BJ (cell line): ENCODE results near the gene SPACA5. TPM values are rescaled to one million over a fixed set of nuclear protein-coding genes. Genes with fewer than 3 reads are reported as not detected.
A peak's percentile ranks its signal among the peaks of the same experiment; 100 is the strongest.
"Not testable (repeated sequence)": the region's sequence is repeated elsewhere in the genome, so short reads cannot be mapped to it uniquely, and the experiment has no call there.

Experiments used
- CTCF ChIA-PET: fragments of 350-600 bp; formaldehyde crosslinking; extraction: SDS; loops from one replicate; lab custom pipeline; 2021; ENCODE audit warnings: antibody characterized with exemption, inconsistent platforms; lab: Yijun Ruan, JAX
- POLR2A ChIA-PET: fragments of 300-600 bp; sonication (Branson Sonifier 250); formaldehyde crosslinking; extraction: SDS; loops from one replicate; lab custom pipeline; 2021; ENCODE audit warnings: antibody characterized with exemption; lab: Charles Lee
- DNase-seq: peaks from one replicate; pipeline ENCODE4 v3.0.0-alpha.2; 2011; ENCODE audit warnings: low read depth
- H3K27me3 ChIP-seq: 2 replicates; pipeline ENCODE4 v1.6.0; 2011; ENCODE audit warnings: low read length; ENCODE audit not compliant: control insufficient read depth, insufficient read depth
- H3K36me3 ChIP-seq: 2 replicates; pipeline ENCODE4 v1.5.1; 2011; ENCODE audit warnings: low read length; ENCODE audit not compliant: control insufficient read depth, insufficient read depth
- H3K4me3 ChIP-seq: 2 replicates; pipeline ENCODE4 v1.5.1; 2011; ENCODE audit warnings: low read depth, mild to moderate bottlenecking, control low read depth, low read length
- polyA minus RNA-seq: library from RNA; depleted of rRNA, polyadenylated mRNA; stranded (reverse); fragments of >200 nt; gene quantifications from 2 replicates; pipeline ENCODE4 v1.2.3, GENCODE V29; 2011; rRNA and poly(A)+ RNA removed
- polyA plus RNA-seq: library from polyadenylated mRNA; depleted of rRNA; stranded (reverse); fragments of >200 nt; gene quantifications from 2 replicates; pipeline ENCODE4 v1.2.3, GENCODE V29; 2011; rRNA removed
- TF ChIP-seq, protein P1 (sequence below): IDR thresholded peaks from 2 replicates; pipeline ENCODE4 v1.5.1; 2011; ENCODE audit warnings: low read depth, mild to moderate bottlenecking, control low read depth, inconsistent platforms, low read length, moderate library complexity; ENCODE audit not compliant: insufficient read depth

SPACA5 gene
- polyA plus RNA-seq = not detected in 2 replicates
- polyA minus RNA-seq = not detected in 2 replicates

DNA sequence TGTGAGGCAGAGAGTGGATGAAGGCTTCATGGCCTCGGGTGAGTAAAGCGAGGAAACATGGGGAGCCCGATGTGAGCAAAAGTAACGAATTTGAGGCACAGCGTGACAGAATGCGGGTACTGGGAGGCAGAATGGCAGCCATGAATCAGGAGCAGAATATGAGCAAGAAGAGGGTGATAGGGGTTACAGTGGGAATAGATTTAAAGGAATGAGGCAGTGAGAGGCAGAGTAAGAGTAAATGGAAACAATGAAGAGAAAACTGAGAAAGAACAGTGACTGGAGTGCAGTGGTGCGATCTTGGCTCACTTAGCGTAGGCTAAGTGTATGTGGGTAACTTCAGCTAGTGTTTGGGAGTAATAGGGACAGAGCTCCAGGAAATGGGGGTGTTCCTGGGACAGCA, at the start of gene SPACA5:
SPACA5 (plus strand) TSS at position 301 of the 400 bp plus-strand sequence. CDS start 815 bp downstream, outside the sequence.
- POLR2A ChIA-PET, DNase-seq, H3K4me3 ChIP-seq, H3K36me3 ChIP-seq, H3K27me3 ChIP-seq, CTCF ChIA-PET: not testable (repeated sequence)

DNA sequence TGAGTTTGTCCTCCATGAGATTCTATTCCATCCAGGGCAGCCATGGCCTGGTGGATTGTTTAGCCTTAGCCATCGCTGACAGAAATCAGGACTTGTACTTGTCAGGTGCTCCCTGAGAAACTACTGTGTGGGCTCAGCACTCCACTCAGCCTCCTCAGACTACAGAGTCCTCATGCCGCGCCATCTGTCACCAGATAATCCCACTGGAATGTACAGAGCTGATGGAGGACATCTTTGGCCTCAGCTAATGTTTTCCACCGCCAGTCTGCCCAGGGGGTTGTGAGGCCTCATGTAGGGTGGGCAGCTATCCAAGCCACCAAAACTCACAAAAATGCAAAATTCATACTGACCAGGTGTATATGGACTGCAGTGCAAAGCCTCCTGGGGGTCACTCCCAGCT, 48.6 kb upstream of the SPACA5 start:
- H3K4me3 ChIP-seq, DNase-seq, POLR2A ChIA-PET, H3K36me3 ChIP-seq, H3K27me3 ChIP-seq: not testable (repeated sequence)
- CTCF ChIA-PET = interaction anchor here (0.7 kb wide), 1 partner anchor 108 kb away, joined by 3 read pairs; no protein-coding TSS in a partner anchor

DNA sequence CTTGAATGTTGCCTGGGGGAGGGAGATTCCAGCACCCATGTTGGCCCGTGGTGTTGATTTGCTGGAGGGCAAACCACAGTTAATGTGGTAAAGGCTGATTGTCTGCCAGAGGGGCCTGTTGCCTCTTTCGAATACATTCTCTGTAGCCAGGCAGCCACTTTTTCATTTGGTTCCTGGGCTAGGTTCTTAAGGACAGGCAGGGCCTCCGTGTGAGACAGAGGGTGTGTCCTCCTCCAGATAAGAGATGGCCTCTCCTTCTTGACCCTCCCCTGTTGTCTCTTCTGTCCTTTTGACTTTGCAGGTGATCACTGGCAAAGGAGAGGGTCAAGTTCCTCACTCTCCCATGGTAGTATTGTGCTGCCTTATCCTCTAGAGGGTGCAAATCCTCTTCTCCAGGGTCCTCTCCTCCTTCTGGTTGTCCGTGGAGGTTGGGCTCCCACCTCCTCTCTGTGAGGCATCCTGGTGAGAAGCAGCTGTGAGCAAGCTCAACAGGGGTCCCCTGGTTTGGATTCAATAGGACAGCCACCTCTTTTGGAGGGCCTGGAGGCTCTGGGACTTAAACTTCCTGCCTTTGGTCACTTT, 47.9 kb upstream of the SPACA5 start:
- ChIA-PET CTCF (interaction anchor here (0.7 to 0.8 kb wide), 2 partner anchors 20 to 108 kb away, joined by 3 read pairs; no protein-coding TSS in a partner anchor), POLR2A (no interaction called here)
- H3K4me3 ChIP-seq = no peak overlapping the region
- TF ChIP-seq, protein P1, sequence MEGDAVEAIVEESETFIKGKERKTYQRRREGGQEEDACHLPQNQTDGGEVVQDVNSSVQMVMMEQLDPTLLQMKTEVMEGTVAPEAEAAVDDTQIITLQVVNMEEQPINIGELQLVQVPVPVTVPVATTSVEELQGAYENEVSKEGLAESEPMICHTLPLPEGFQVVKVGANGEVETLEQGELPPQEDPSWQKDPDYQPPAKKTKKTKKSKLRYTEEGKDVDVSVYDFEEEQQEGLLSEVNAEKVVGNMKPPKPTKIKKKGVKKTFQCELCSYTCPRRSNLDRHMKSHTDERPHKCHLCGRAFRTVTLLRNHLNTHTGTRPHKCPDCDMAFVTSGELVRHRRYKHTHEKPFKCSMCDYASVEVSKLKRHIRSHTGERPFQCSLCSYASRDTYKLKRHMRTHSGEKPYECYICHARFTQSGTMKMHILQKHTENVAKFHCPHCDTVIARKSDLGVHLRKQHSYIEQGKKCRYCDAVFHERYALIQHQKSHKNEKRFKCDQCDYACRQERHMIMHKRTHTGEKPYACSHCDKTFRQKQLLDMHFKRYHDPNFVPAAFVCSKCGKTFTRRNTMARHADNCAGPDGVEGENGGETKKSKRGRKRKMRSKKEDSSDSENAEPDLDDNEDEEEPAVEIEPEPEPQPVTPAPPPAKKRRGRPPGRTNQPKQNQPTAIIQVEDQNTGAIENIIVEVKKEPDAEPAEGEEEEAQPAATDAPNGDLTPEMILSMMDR = peak; percentile 25
- DNase-seq = no peak
- no peaks in the 10 kb centered on the region for H3K36me3 ChIP-seq
- H3K27me3 ChIP-seq = no peaks in the 10 kb centered on the region

DNA sequence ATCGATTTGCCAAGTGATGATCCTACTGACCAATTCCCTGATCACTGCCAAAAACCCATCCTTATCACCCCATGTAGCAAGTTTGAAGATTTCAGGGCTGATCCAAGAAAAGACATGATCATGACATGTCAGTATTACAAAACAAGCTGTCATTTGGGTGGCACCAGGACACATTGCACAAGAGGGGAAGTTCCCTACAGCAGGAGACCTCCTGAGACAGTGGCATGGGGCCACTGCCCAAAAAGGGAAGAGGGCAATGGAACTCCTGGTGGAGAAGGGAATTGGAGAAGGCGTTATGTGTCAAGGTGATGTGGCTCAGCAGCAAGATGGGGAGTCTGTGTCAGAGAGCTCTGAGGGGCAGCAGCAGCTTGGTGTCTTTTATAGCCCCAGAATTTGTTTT, 46.4 kb upstream of the SPACA5 start:
- POLR2A ChIA-PET = no interaction called here
- CTCF ChIA-PET = no interaction called here
- Histone ChIP-seq H3K4me3 (no peak overlapping the region), H3K36me3 (no peaks in the 10 kb centered on the region), H3K27me3 (no peaks in the 10 kb centered on the region)
- TF ChIP-seq, protein P1 = no peak
- no peak for DNase-seq

DNA sequence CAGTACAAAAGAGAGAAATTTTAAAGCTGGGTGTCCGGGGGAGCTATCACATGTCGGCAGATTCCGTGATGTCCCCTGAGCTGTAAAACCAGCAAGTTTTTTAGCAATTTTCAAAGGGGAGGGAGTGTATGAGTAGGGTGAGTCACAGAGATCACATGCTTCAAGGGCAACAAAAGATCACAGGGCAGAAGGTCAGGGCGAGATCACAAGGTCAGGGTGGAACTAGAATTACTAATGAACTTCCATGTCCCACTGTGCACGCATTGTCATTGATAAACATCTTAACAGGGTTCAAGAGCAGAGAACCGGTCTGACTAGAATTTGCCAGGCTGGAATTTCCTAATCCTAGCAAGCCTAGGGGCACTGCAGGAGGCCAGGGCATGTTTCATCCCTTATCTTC, 45.0 kb upstream of the SPACA5 start:
- POLR2A ChIA-PET, H3K27me3 ChIP-seq, CTCF ChIA-PET, H3K4me3 ChIP-seq, DNase-seq, H3K36me3 ChIP-seq: not testable (repeated sequence)

DNA sequence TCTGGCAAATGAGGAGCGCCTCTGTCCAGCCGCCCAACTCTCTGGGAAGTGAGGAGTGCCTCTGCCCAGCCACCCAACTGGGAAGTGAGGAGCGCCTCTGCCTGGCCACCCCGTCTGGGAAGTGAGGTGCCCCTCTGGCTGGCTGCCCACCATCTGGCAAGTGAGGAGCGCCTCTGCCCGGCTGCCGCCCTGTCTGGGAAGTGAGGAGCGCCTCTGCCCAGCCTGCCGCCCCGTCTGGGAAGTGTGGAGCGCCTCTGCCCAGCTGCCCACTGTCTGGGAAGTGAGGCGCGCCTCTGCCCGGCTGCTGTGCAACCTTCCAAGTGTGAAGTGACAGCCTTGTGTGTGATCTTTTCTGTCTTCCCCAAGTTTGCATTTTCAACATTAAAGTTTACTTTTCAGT, 41.3 kb upstream of the SPACA5 start:
- H3K4me3 ChIP-seq, POLR2A ChIA-PET, H3K27me3 ChIP-seq, DNase-seq, H3K36me3 ChIP-seq, CTCF ChIA-PET: not testable (repeated sequence)

DNA sequence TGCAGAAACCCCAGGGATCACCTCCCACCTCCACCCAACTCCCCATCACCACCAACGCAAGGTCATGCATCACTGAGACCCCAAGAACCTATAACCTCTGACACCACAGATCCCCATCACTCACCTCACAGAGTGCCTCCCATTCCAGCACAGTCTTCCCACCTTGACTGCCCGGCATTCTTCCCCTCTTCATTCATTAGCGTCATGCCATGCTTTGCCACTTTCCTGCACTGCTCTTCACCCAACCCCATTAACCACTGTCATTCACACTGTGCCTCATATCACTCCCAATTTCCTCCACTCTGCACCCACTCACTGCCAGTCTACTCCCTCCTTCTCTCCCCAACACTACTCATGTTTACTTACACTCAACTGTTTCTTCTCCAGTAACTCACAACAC, 33.6 kb upstream of the SPACA5 start:
- TF ChIP-seq, protein P1 = no peak
- Histone ChIP-seq H3K36me3 (no peaks in the 10 kb centered on the region), H3K4me3 (no peak overlapping the region), H3K27me3 (no peaks in the 10 kb centered on the region)
- CTCF ChIA-PET = no interaction called here
- DNase-seq = no peak
- POLR2A ChIA-PET = no interaction called here
